ENCODE measurements around the gene C7orf25.

The C7orf25 gene

GRCh38 chr7:42906181-42906580 lies 5.7 kb downstream of the C7orf25 start:
- Histone ChIP-seq H3K4me3 (replicated peaks; ENCODE audit: low read depth, low read length) (no peak overlapping the region), H3K27me3 (replicated peaks; ENCODE audit: control insufficient read depth, insufficient read depth, low read length) (no peaks in the 10 kb centered on the region), H3K36me3 (ENCODE audit: control insufficient read depth, insufficient read depth, low read length) (no peaks in the 10 kb centered on the region)
- DNase-seq (ENCODE audit: extremely low read depth, insufficient read length) = no peak
- TF ChIP-seq CTCF (IDR thresholded peaks at IDR 0.05; ENCODE audit: insufficient read depth, low read length, poor library complexity, severe bottlenecking) = no peak

- DNase-seq (ENCODE audit: extremely low read depth, insufficient read length) = no peak
- Histone ChIP-seq H3K27me3 (replicated peaks; ENCODE audit: control insufficient read depth, insufficient read depth, low read length) (no peaks in the 10 kb centered on the region), H3K36me3 (ENCODE audit: control insufficient read depth, insufficient read depth, low read length) (no peaks in the 10 kb centered on the region), H3K4me3 (replicated peaks; ENCODE audit: low read depth, low read length) (no peak overlapping the region)
- no peak for TF ChIP-seq CTCF (IDR thresholded peaks at IDR 0.05; ENCODE audit: insufficient read depth, low read length, poor library complexity, severe bottlenecking)
These were observed 9.5 kb downstream of the C7orf25 start for GRCh38 chr7:42902331-42902730.

GRCh38 chr7:42900842-42901241 lies 11.0 kb downstream of the C7orf25 start:
- Histone ChIP-seq H3K27me3 (replicated peaks; ENCODE audit: control insufficient read depth, insufficient read depth, low read length) (no peaks in the 10 kb centered on the region), H3K4me3 (replicated peaks; ENCODE audit: low read depth, low read length) (no peak overlapping the region), H3K36me3 (ENCODE audit: control insufficient read depth, insufficient read depth, low read length) (no peaks in the 10 kb centered on the region)
- no peak for DNase-seq (ENCODE audit: extremely low read depth, insufficient read length)
- TF ChIP-seq CTCF (IDR thresholded peaks at IDR 0.05; ENCODE audit: insufficient read depth, low read length, poor library complexity, severe bottlenecking) = no peak

DNA sequence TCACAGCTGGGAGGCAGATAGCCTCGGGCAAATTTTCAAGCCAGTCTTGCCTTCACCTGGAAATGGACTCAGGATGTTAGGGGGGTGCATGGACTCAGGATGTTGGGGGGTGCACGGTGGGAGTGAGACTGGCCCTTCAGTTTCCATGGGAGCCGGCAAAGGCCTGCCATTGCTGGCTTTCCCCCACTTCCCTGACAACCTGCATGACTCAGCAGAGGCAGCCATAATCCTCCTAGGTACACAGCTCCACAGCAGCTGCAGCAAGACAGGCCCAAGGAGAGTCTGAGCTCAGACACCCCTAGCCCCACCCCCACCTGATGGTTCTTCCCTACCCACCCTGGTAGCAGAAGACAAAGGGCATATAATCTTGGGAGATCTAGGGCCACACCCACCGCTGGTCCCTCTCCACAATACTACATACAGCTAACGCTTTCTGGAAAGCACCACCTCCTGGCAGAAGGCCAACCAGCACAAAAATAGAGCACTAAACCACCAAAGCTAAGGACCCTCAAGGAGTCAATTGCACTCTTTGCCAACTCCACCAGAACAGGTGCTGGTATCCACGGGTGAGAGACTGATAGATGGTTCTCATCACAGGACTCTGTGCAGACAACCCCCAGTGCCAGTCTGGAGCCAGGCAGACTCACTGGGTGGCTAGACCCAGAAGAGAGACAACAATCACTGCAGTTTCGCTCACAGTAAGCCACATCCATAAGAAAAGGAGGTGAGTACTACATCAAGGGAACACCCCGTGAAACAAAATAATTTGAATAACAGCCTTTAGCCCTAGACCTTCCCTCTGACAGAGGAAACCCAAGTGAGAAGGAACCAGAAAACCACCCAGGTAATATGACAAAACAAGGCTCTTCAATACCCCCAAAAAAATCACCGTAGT lies 18.3 kb downstream of the C7orf25 start:
- TF ChIP-seq CTCF (IDR thresholded peaks at IDR 0.05; ENCODE audit: insufficient read depth, low read length, poor library complexity, severe bottlenecking) = no peak
- H3K4me3 ChIP-seq (replicated peaks; ENCODE audit: low read depth, low read length) = no peak overlapping the region
- no peaks in the 10 kb centered on the region for H3K36me3 ChIP-seq (ENCODE audit: control insufficient read depth, insufficient read depth, low read length)
- no peak for DNase-seq (ENCODE audit: extremely low read depth, insufficient read length)
- H3K27me3 ChIP-seq (replicated peaks; ENCODE audit: control insufficient read depth, insufficient read depth, low read length) = no peaks in the 10 kb centered on the region

- no peak overlapping the region for H3K4me3 ChIP-seq (replicated peaks; ENCODE audit: low read depth, low read length)
- H3K27me3 ChIP-seq (replicated peaks; ENCODE audit: control insufficient read depth, insufficient read depth, low read length) = no peaks in the 10 kb centered on the region; the same call in 1 of the 2 replicates
- DNase-seq (ENCODE audit: extremely low read depth, insufficient read length) = no peak
These were observed 24.9 kb downstream of the C7orf25 start for GRCh38 chr7:42886893-42887505.

More at GRCh38 chr7:42886893-42887505, 24.9 kb downstream of the C7orf25 start:
- H3K36me3 ChIP-seq (ENCODE audit: control insufficient read depth, insufficient read depth, low read length) = no peaks in the 10 kb centered on the region
- no peak for TF ChIP-seq CTCF (IDR thresholded peaks at IDR 0.05; ENCODE audit: insufficient read depth, low read length, poor library complexity, severe bottlenecking)
